IgD-negative memory B cell (primary cell): ENCODE results near the gene PPEF1. TPM values are rescaled to one million over a fixed set of nuclear protein-coding genes. Genes with fewer than 3 reads are reported as not detected.

ENCODE experiments used
- H3K27ac Mint-ChIP-seq, 3 donors: one replicate each; pipeline ENCODE4 v1.8.0; 2020 to 2022; ENCODE audit warnings: mild to moderate bottlenecking in 3 of 3, mixed read lengths in 3 of 3, moderate library complexity in 1 of 3
- H3K27me3 Mint-ChIP-seq: one replicate; pipeline ENCODE4 v1.8.0; 2021; ENCODE audit warnings: mixed read lengths
- H3K36me3 Mint-ChIP-seq: one replicate; pipeline ENCODE4 v1.8.0; 2020; ENCODE audit warnings: mild to moderate bottlenecking, mixed read lengths
- H3K4me1 Mint-ChIP-seq, 3 donors: one replicate each; pipeline ENCODE4 v1.8.0; 2020 to 2022; ENCODE audit warnings: mixed read lengths in 3 of 3, mild to moderate bottlenecking in 1 of 3
- H3K4me3 Mint-ChIP-seq, 4 donors: one replicate each; pipeline ENCODE4 v1.8.0; 2020 to 2022; ENCODE audit warnings: mild to moderate bottlenecking in 4 of 4, mixed read lengths in 4 of 4, moderate library complexity in 3 of 4
- H3K9me3 Mint-ChIP-seq, 3 donors: one replicate each; pipeline ENCODE4 v1.8.0; 2020 to 2021; ENCODE audit warnings: mixed read lengths in 3 of 3, mild to moderate bottlenecking in 1 of 3
- polyA plus RNA-seq: library from polyadenylated mRNA; unstranded; fragments of 300-500 nt; fragmentation: Illumina TruSeq; gene quantifications from one replicate; pipeline ENCODE4 v1.2.3, GENCODE V29; 2021

Gene PPEF1
- polyA plus RNA-seq, 1 donor from 2014 or later, result not detected

- H3K27me3 Mint-ChIP-seq, result peaks cover 2% of the 10 kb centered on the region
- no peaks in the 10 kb centered on the region for H3K9me3 Mint-ChIP-seq
- H3K4me1 Mint-ChIP-seq, result peaks cover 0 to 1% (median 0%) of the 10 kb centered on the region in 3 donors
- no peak overlapping the region for H3K27ac Mint-ChIP-seq
- H3K4me3 Mint-ChIP-seq, result no peak overlapping the region
- peaks cover 3% of the 10 kb centered on the region for H3K36me3 Mint-ChIP-seq
Observed at GRCh38 chrX:18687856-18688495, 19.5 kb upstream of the PPEF1 start.

DNA sequence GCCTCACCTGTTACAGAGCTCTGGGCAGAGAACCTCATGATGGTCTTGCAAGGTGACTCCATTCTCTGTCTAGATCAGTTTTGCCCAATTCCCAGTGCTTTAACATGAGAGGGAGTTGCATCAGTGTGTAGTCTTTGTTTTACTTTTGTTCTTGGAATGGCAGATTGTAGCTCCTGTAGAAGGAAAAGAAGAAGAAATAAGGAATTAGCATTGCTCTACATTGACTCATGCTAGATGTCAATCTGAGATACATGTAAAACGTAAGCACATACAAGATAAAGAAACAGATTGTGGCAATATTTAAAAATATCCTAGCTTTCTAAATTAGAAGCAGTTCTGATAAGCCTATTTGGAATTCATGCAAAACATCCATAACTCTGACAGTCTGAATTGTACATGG is 16.0 kb upstream of the PPEF1 start:
- Mint-ChIP-seq H3K4me3 (no peak overlapping the region), H3K4me1 (no peaks in the 10 kb centered on the region), H3K27ac (no peak overlapping the region), H3K27me3 (peaks cover under 1% of the 10 kb centered on the region), H3K36me3 (peaks cover 5% of the 10 kb centered on the region), H3K9me3 (peaks cover 0 to 4% (median 0%) of the 10 kb centered on the region in 3 donors)

DNA sequence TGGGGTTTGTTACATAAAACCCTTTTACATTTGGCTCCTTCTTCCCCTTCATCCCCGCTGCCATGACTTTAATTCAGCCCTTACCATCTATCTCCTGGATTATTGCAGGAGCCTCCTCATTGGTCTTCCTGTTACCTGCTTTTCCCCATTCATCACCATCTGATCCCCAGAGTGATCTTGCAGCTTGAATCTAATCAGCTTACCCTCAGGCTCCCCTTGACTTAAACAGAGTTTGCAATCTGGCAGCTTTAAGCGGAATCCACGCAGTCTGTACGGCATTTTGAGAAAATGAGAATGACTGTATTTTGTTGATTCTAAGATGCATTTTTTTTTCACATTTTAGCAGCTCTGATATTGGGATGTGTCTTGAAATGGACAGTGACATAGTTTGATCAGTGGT is 14.9 kb upstream of the PPEF1 start:
- H3K36me3 Mint-ChIP-seq, result peaks cover 5% of the 10 kb centered on the region
- peaks cover 3% of the 10 kb centered on the region for H3K27me3 Mint-ChIP-seq
- H3K27ac Mint-ChIP-seq, result no peak overlapping the region
- no peaks in the 10 kb centered on the region for H3K4me1 Mint-ChIP-seq
- peaks cover 0 to 4% (median 2%) of the 10 kb centered on the region in 3 donors for H3K9me3 Mint-ChIP-seq
- no peak overlapping the region for H3K4me3 Mint-ChIP-seq

DNA sequence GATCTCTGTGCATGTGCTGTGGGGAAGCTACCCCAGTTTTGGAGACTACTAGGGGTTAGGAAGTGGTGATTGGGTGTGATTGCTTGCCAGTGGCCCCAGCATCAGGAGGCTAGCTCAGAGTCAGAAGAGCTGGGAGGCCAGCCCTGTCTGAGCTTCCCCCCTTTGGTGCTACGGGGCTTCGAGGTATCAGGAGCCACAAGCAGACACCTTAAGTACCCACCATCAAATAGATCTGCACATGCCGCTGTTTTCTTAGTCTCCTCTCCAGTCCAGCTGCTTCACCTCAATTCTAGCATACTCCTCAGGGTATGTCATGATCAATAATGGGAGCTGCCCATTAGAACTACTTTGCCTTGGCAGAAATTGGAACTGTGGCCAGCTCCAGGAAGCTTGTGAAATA is 10.8 kb upstream of the PPEF1 start:
- Mint-ChIP-seq H3K4me3 (no peak overlapping the region), H3K27ac (no peak overlapping the region), H3K9me3 (peaks cover 0 to 4% (median 4%) of the 10 kb centered on the region in 3 donors), H3K36me3 (peaks cover 3% of the 10 kb centered on the region), H3K27me3 (peaks cover 7% of the 10 kb centered on the region), H3K4me1 (no peaks in the 10 kb centered on the region)

DNA sequence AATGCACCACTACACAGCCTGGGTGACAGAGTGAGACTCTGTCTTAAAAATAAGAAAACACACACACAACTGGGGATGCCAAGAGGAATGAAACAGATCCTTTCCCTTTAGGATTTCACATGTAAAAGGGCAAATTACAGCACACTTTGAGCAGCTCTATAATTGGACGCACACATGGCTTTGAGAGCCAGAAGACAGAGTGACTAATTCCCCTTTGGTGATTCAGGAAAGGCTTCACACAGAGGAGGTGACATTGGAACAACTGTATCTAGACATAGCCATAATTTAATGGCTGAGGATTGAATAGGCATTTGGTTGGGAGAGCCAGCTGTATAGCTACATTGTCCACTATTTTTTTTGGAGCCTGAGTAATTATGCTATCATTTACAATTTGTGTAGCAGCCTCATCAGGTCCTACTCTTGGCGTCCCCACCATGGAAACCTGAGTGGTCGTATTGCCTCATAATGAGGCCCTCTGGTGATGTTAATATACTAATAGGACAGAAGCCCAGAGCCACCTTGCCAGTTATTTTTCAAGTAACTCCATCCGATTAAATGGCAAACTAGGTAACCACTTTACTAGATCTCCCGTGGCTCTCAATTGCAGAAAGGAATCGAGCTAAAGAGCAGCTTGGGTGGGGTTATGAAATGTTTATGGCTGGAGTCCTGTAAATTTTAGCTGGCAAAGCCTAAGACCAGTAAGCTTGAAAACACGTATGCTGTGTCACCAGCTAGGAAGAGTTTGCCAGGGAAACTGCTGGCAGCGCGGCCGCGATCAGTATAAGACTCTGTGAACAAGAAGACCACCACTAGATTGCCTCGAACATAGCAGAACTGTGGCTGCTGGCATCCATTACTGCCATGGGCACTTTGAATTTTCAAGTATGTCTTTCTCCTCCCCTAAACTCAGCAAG is 8.5 kb upstream of the PPEF1 start:
- Mint-ChIP-seq H3K36me3 (peaks cover 3% of the 10 kb centered on the region), H3K27me3 (peaks cover 7% of the 10 kb centered on the region), H3K4me1 (no peaks in the 10 kb centered on the region), H3K9me3 (peaks cover 0 to 4% (median 4%) of the 10 kb centered on the region in 3 donors), H3K4me3 (no peak overlapping the region), H3K27ac (peak overlapping the region in 1 of 3 donors; percentile 40)

- Mint-ChIP-seq H3K4me1 (no peaks in the 10 kb centered on the region), H3K9me3 (peaks cover 0 to 4% (median 0%) of the 10 kb centered on the region in 3 donors), H3K4me3 (no peak overlapping the region), H3K27me3 (peaks cover 7% of the 10 kb centered on the region), H3K36me3 (no peaks in the 10 kb centered on the region), H3K27ac (no peak overlapping the region)
Observed at GRCh38 chrX:18701621-18702361, 5.7 kb upstream of the PPEF1 start.

DNA sequence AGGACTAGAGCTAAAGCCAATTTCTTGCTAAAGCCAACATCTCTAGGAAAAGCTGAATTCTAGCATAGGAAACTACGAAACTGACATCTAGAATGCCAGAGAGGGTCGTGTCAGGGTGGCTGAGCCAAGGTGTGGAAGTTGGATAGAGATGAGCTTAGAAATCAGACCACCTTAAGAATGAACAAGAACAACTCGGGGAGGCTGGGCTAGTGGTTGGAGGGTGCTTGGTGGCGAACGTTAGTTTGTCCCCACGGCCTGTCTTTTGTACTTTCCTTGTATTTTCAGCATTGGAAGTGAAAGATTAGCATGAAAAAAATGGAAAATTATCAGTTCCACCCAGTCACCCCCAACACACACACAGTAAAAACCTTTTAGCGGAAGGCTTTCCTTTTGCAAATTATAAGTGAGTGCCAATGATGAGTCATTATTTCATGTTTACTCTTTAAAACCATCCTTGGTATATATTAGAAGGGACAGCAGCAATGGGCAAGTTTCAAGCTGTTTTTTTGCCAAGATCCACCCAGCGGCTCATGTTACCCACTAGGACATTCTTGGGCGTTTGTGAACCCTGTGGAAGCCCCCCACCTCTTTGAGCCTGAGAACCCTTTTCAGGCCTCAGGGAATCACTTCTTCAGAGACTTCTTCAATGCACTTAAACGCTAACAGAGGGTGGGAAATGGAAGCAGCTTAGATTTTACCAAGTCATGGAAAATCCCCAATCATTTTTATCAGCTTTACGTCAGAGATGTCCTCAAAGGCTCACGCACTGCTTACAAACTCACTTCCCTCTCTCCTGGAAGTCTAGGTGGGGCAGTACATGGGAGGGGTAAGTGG is 4.9 kb upstream of the PPEF1 start:
- Mint-ChIP-seq H3K9me3 (peaks cover 0 to 1% (median 0%) of the 10 kb centered on the region in 3 donors), H3K4me1 (no peaks in the 10 kb centered on the region), H3K27ac (no peak overlapping the region), H3K27me3 (peaks cover 4% of the 10 kb centered on the region), H3K36me3 (no peaks in the 10 kb centered on the region), H3K4me3 (no peak overlapping the region)

DNA sequence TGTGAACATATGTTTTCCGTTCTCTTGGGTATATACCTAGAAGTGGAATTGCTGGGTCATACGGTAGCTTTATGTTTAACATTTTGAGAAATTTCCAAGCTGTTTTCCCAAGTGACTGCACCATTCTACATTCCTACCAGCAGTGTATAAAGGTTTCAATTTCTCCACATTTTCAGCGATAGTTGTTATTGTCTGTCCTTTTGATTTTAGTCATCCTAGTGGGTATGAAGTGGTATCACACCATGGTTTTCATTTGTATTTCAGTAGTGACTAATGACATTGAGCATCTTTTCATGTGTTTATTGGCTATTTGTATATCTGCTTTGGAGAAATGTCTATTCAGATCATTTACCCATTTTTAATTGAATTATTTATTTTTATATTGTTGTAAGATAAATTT is 2.4 kb downstream of the PPEF1 start:
- Mint-ChIP-seq H3K4me3 (no peak overlapping the region), H3K36me3 (no peaks in the 10 kb centered on the region), H3K9me3 (peaks cover 0 to 2% (median 0%) of the 10 kb centered on the region in 3 donors), H3K4me1 (no peaks in the 10 kb centered on the region), H3K27me3 (no peaks in the 10 kb centered on the region), H3K27ac (no peak overlapping the region)

DNA sequence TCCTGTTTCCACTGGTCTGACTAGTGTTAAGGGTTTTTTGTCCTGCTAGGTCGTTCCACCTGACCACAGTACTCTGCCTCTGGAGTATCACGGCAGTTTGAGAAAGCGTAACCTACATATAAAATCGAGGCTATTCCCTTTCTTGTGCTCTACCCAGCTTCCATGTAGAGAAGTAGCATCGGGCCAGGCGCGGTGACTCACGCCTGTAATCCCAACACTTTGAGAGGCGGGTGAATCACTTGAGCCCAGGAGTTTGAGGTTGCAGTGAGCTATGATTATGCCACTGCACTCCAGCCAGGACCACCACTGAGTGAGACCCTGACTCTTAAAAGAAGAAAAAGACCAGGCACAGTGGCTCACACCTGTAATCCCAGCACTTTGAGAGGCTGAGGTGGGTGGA is 7.5 kb downstream of the PPEF1 start:
- H3K27me3 Mint-ChIP-seq, result no peaks in the 10 kb centered on the region
- no peak overlapping the region for H3K27ac Mint-ChIP-seq
- H3K4me3 Mint-ChIP-seq, result no peak overlapping the region
- H3K36me3 Mint-ChIP-seq, result no peaks in the 10 kb centered on the region
- H3K4me1 Mint-ChIP-seq, result no peaks in the 10 kb centered on the region
- peaks cover 0 to 2% (median 0%) of the 10 kb centered on the region in 3 donors for H3K9me3 Mint-ChIP-seq

- H3K27ac Mint-ChIP-seq, result no peak overlapping the region
- H3K9me3 Mint-ChIP-seq, result peaks cover 0 to 1% (median 0%) of the 10 kb centered on the region in 3 donors
- H3K4me1 Mint-ChIP-seq, result no peaks in the 10 kb centered on the region
- H3K36me3 Mint-ChIP-seq, result no peaks in the 10 kb centered on the region
- no peak overlapping the region for H3K4me3 Mint-ChIP-seq
- H3K27me3 Mint-ChIP-seq, result peaks cover 2% of the 10 kb centered on the region
Observed at GRCh38 chrX:18719852-18720251, 12.4 kb downstream of the PPEF1 start.

DNA sequence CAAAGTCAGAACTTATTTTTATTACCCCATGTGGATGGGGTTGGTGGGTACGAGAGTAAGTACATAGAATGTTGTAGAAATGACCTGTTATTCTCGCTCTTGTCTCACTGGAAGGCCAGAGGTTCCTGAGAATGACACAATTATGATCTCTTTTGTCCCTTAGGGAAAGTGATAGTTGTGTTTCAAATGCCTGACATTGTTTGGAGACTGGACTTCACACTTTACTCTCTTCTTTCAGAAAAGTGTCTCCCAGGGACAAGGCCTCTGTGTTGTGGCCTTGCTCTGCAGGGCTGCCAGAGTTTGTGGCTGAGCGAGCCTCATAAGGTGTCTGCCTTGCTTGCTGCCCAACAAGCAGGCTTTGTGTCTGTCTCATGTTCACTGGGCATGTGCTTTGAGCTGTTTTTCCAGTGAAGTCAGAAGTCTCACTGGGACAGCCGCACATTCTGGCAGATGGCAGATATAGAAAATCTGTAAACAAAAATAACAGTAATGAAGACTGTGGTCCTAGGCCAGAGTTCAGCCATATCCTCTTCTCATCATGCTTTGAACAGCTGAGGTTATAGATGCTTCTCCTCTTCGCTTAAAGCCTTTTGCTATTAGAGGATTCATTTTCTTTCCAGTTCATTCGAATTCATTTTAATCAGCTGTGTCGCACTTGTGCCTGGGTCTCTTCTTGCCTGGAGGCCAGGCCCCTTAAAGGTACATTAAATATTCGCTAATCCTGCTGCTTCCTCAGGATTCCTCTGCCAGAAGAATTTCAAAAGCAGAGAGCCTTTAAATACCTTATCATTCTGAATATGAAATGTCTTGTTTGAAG is 14.4 kb downstream of the PPEF1 start:
- no peak overlapping the region for H3K4me3 Mint-ChIP-seq
- no peaks in the 10 kb centered on the region for H3K36me3 Mint-ChIP-seq
- H3K27ac Mint-ChIP-seq, result no peak overlapping the region
- peaks cover 0 to 2% (median 1%) of the 10 kb centered on the region in 3 donors for H3K9me3 Mint-ChIP-seq
- H3K27me3 Mint-ChIP-seq, result peaks cover 2% of the 10 kb centered on the region
- peaks cover 0 to 3% (median 0%) of the 10 kb centered on the region in 3 donors for H3K4me1 Mint-ChIP-seq

- peaks cover 2% of the 10 kb centered on the region for H3K27me3 Mint-ChIP-seq
- no peaks in the 10 kb centered on the region for H3K36me3 Mint-ChIP-seq
- peaks cover 0 to 3% (median 0%) of the 10 kb centered on the region in 3 donors for H3K4me1 Mint-ChIP-seq
- H3K27ac Mint-ChIP-seq, result no peak overlapping the region
- peaks cover 0 to 2% (median 1%) of the 10 kb centered on the region in 3 donors for H3K9me3 Mint-ChIP-seq
- H3K4me3 Mint-ChIP-seq, result no peak overlapping the region
Observed at GRCh38 chrX:18722500-18723071, 15.1 kb downstream of the PPEF1 start.

- Mint-ChIP-seq H3K36me3 (no peaks in the 10 kb centered on the region), H3K4me1 (peaks cover 0 to 3% (median 0%) of the 10 kb centered on the region in 3 donors), H3K27me3 (peaks cover 2% of the 10 kb centered on the region), H3K9me3 (peaks cover 0 to 2% (median 0%) of the 10 kb centered on the region in 3 donors), H3K27ac (peak overlapping the region in 1 of 3 donors; percentile 76), H3K4me3 (no peak overlapping the region)
Observed at GRCh38 chrX:18725310-18725943, 18.0 kb downstream of the PPEF1 start.
